Caco-2 (cell line): ENCODE data around the gene MANSC4. TPM values are rescaled to one million over a fixed set of nuclear protein-coding genes. Genes with fewer than 3 reads are reported as not detected.

Experiments used
- BruUV-seq: library from RNA; stranded (reverse); fragments of 400-500 nt; replicated peaks from 2 replicates; lab custom pipeline; 2021; lab: Mats Ljungman, UMichigan
- CTCF ChIA-PET: fragments of 300-600 bp; sonication (Branson Sonifier 250); formaldehyde crosslinking; loops from one replicate; lab custom pipeline; 2022; ENCODE audit warnings: antibody characterized with exemption; lab: Charles Lee
- POLR2A ChIA-PET: fragments of 300-600 bp; sonication (Branson Sonifier 250); formaldehyde crosslinking; loops from one replicate; lab custom pipeline; 2022; ENCODE audit warnings: antibody characterized with exemption; lab: Charles Lee
- DNase-seq, 2 experiments: peaks; one replicate each; pipeline versions ENCODE4 v3.0.0 to v3.0.0-alpha.2; 2020 to 2022
- H3K27me3 ChIP-seq: replicated peaks from 2 replicates; pipeline ENCODE4 v1.6.0; 2011; ENCODE audit warnings: low read length; ENCODE audit not compliant: control insufficient read depth, insufficient read depth
- H3K36me3 ChIP-seq: 2 replicates; pipeline ENCODE4 v1.5.1; 2011; ENCODE audit warnings: low read length; ENCODE audit not compliant: control insufficient read depth, insufficient read depth
- H3K4me1 ChIP-seq: fragments of 250-450 bp; sonication (Bioruptor Pico); 2 replicates; pipeline ENCODE4 v1.5.1; 2020; ENCODE audit warnings: mild to moderate bottlenecking
- H3K4me3 ChIP-seq: 2 replicates; pipeline ENCODE4 v1.5.1; 2011; ENCODE audit warnings: low read depth, mild to moderate bottlenecking, control low read depth, low read length
- H3K9me3 ChIP-seq: fragments of 250-450 bp; sonication (Bioruptor Pico); 2 replicates; pipeline ENCODE4 v1.5.1; 2020; ENCODE audit warnings: mild to moderate bottlenecking, moderate library complexity
- H3K27ac Mint-ChIP-seq: one replicate; pipeline ENCODE4 v1.8.0; 2022; ENCODE audit warnings: mixed read lengths; ENCODE audit not compliant: unreplicated experiment
- H3K27me3 Mint-ChIP-seq: one replicate; pipeline ENCODE4 v1.8.0; 2022; ENCODE audit warnings: mixed read lengths; ENCODE audit not compliant: insufficient read depth, unreplicated experiment
- H3K36me3 Mint-ChIP-seq: one replicate; pipeline ENCODE4 v1.8.0; 2022; ENCODE audit warnings: mild to moderate bottlenecking, mixed read lengths; ENCODE audit not compliant: insufficient read depth, unreplicated experiment
- H3K4me1 Mint-ChIP-seq: one replicate; pipeline ENCODE4 v1.8.0; 2022; ENCODE audit warnings: low read depth, mixed read lengths; ENCODE audit not compliant: unreplicated experiment
- H3K4me3 Mint-ChIP-seq: one replicate; pipeline ENCODE4 v1.8.0; 2022; ENCODE audit warnings: mild to moderate bottlenecking, moderate library complexity, mixed read lengths; ENCODE audit not compliant: unreplicated experiment
- H3K9me3 Mint-ChIP-seq: one replicate; pipeline ENCODE4 v1.8.0; 2022; ENCODE audit warnings: mixed read lengths; ENCODE audit not compliant: unreplicated experiment
- intact Hi-C: fragments of 100-400 bp; cut with micrococcal nuclease; formaldehyde crosslinking; loops from one replicate; pipeline ENCODE4 v1.10.0; 2022; ENCODE audit not compliant: unreplicated experiment
- total RNA-seq: library from RNA; stranded (reverse); gene quantifications from 2 replicates; pipeline ENCODE4 v1.2.3, GENCODE V29; 2022
- TF ChIP-seq, protein P1 (sequence below), 2 experiments: fragments of 200-600 bp in 1 of 2; IDR thresholded peaks; 1 replicate in 1 of 2; 2 replicates in 1 of 2; pipeline versions ENCODE4 v1.5.1 to v1.8.0; 2011 to 2022; ENCODE audit warnings: antibody characterized with exemption in 1 of 2, control low read depth in 1 of 2, inconsistent platforms in 1 of 2, low read depth in 1 of 2, low read length in 1 of 2, mild to moderate bottlenecking in 1 of 2, moderate library complexity in 1 of 2; ENCODE audit not compliant: insufficient read depth in 1 of 2, severe bottlenecking in 1 of 2, unreplicated experiment in 1 of 2

Gene MANSC4
- total RNA-seq, 1 experiment from 2014 or later: not detected

DNA sequence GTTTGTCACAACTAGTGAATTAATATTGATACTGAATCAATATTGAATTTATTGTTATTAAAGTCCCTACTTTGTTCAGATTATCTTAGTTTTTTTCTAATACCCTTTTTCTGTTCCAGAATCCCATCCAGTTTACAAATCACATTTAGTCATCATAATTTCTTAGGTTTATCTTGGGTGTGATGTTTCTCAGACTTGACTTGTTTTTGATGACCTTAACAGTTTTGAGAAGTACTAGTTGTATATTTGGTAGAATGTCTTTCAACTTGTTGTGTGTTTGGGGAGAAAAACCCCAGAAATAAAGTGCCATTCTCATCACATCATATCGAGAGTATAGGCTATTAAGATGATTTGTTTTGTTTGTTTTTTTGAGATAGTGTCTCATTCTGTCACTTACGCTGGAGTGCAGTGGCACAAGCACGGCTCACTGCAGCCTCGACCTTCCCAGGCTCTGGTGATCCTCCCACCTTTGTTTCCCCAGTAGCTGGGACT is 49.9 kb downstream of the MANSC4 start:
- DNase-seq: no peak
- no peaks in the 10 kb centered on the region for H3K4me1 ChIP-seq
- Mint-ChIP-seq H3K9me3 (no peaks in the 10 kb centered on the region), H3K4me1 (no peaks in the 10 kb centered on the region), H3K27ac (no peak overlapping the region), H3K4me3 (no peak overlapping the region), H3K27me3 (no peaks in the 10 kb centered on the region), H3K36me3 (peaks cover 51% of the 10 kb centered on the region)
- BruUV-seq: no TSS peak
- intact Hi-C loops: loop anchor here (10.0 kb wide), 1 partner anchor 1235 kb away; no protein-coding TSS in a partner anchor
- ChIA-PET CTCF (no interaction called here), POLR2A (no interaction called here)
- no peaks in the 10 kb centered on the region for H3K9me3 ChIP-seq
- TF ChIP-seq, protein P1, sequence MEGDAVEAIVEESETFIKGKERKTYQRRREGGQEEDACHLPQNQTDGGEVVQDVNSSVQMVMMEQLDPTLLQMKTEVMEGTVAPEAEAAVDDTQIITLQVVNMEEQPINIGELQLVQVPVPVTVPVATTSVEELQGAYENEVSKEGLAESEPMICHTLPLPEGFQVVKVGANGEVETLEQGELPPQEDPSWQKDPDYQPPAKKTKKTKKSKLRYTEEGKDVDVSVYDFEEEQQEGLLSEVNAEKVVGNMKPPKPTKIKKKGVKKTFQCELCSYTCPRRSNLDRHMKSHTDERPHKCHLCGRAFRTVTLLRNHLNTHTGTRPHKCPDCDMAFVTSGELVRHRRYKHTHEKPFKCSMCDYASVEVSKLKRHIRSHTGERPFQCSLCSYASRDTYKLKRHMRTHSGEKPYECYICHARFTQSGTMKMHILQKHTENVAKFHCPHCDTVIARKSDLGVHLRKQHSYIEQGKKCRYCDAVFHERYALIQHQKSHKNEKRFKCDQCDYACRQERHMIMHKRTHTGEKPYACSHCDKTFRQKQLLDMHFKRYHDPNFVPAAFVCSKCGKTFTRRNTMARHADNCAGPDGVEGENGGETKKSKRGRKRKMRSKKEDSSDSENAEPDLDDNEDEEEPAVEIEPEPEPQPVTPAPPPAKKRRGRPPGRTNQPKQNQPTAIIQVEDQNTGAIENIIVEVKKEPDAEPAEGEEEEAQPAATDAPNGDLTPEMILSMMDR (IDR thresholded peaks at IDR 0.05; ENCODE audit: insufficient read depth in 1 of 2, low read depth in 1 of 2, low read length in 1 of 2, severe bottlenecking in 1 of 2, unreplicated experiment in 1 of 2): no peak
- no peaks in the 10 kb centered on the region for H3K27me3 ChIP-seq
- H3K4me3 ChIP-seq: no peak overlapping the region
- peaks cover 3% of the 10 kb centered on the region; the same call in 1 of the 2 replicates for H3K36me3 ChIP-seq

DNA sequence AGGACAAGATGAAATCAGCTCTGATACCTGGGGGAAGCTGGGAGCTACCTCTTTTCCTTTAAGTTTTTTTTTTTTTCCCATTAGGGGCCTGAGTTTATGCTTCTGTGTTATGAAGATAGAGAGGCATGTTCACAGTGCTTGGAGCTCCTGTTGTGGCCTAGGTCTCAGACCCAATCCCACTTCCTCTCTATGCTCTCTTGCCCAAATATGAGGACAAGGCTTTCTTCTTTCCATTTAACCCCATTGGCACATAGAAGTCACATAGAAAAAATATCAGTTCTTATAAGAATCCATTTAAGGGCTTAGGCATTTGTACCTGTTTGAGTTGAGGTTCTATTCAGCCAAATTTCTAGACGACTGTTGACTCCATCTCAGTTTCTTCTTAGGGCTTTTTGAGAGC is 56.8 kb downstream of the MANSC4 start:
- ChIA-PET POLR2A (interaction anchor here (0.7 kb wide), 1 partner anchor 16 kb away, joined by 8 read pairs; no protein-coding TSS in a partner anchor), CTCF (no interaction called here)
- H3K27me3 Mint-ChIP-seq: no peaks in the 10 kb centered on the region
- TF ChIP-seq, protein P1 (IDR thresholded peaks at IDR 0.05; ENCODE audit: insufficient read depth in 1 of 2, low read depth in 1 of 2, low read length in 1 of 2, severe bottlenecking in 1 of 2, unreplicated experiment in 1 of 2): no peak
- peaks cover 72% of the 10 kb centered on the region for H3K36me3 Mint-ChIP-seq
- Histone ChIP-seq H3K4me1 (no peaks in the 10 kb centered on the region), H3K36me3 (no peaks in the 10 kb centered on the region), H3K27me3 (no peaks in the 10 kb centered on the region), H3K9me3 (no peaks in the 10 kb centered on the region), H3K4me3 (no peak overlapping the region)
- BruUV-seq: no TSS peak
- no peaks in the 10 kb centered on the region for H3K9me3 Mint-ChIP-seq
- intact Hi-C loops: no loop called here
- no peak overlapping the region for H3K4me3 Mint-ChIP-seq
- H3K27ac Mint-ChIP-seq: no peak overlapping the region
- H3K4me1 Mint-ChIP-seq: no peaks in the 10 kb centered on the region
- no peak for DNase-seq

Other genes with a start within 250 kb of the MANSC4 start
- 1.8 and 2.3 TPM in 2 replicates for gene REP15, start 83.8 kb downstream of the MANSC4 start, total RNA-seq
- 135 TPM in 2 replicates for gene MRPS35, start 69.4 kb downstream of the MANSC4 start, total RNA-seq
- gene KLHL42, start within 50 bp of the MANSC4 start, total RNA-seq: 36.5 and 38.1 TPM in 2 replicates
- not detected in 2 replicates for gene PTHLH, start 192.5 kb upstream of the MANSC4 start, total RNA-seq